NCI-H446 (cell line): ENCODE results near the gene RPS14.

Source experiments
- DNase-seq, 2 experiments: peaks; one replicate each; lab custom pipeline; 2025; lab: John Stamatoyannopoulos, UW

RPS14 gene

DNA sequence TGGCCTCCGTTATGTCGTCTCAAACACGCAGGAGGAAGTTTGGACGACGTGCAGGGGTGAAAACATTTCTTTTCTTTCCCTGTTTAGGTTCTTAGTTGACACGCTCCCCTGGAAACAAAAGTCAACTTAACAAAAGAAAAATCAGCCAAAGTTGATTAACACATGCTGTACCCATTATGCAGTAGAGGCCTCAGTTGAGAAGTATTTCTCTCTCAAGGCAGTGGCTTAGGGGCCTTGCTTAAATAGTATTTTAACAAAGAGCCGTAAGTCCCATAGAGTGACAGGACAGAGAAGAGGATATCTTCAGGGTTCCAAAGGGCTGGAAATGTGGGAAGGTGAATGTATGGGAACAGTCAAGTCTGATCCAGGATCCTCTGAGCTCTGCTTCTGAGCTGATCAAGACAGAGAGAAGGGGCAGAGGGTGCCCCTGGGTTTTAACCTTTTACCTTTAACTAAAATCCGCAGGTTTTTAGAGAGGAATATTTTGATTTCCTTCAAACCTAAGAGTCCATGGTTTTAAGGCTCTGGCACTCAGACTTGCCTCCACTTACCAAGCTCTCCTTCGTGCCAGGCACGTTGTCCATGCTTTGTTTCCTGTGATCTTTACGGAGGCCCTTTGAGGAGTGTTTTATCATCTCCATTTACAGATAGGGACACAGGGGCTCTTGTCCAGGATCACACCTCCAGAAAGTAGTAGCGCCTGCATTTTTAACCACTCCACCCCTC, 36.2 kb downstream of the RPS14 start:
- DNase-seq, result no peak

DNA sequence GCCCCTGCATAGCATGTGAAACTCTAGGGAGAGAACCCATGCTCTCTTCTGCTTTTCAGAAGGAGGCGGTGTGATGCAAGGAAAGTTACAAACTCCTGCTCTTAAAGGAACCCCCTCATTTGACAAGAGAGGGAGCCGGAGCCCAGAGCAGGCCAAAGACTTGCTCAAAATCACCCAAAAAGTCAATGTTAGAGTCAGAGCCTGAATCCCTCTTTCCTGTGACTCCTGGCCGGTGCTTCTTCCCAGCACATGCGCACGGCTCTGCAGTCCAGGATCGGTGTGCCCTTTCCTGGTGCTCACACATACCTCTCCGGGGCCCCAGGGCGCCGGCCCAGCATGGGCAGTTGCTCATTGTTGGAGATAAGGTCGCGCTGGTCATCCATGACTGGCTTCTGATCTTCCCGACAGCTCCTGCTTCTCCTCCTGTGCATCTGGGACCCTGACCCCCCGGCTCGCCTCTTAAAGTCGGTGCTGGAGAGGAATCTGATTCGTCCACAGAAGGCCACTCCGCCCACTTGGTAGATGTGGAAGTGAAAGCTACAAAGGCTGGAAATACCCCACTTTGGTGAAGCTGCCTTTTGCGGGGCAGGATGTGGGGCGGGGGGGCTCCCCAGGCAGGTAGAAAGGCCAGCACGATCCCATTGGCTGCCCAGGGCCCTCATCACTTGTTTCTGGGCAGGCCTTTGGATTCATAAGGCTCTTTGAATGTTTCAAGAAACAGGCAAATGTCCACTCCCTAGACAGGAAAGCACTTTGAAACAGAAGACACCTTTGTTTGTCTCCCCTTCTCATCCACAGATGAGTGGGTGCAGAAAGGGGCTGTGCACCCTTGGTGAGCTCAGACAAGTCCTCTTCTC, 37.0 kb downstream of the RPS14 start, which contains the start of gene CD74:
TSS of gene CD74 (minus strand) at position 592 of the 857 bp plus-strand sequence. CDS start at position 431, 161 bp downstream.
- DNase-seq, result no peak

DNA sequence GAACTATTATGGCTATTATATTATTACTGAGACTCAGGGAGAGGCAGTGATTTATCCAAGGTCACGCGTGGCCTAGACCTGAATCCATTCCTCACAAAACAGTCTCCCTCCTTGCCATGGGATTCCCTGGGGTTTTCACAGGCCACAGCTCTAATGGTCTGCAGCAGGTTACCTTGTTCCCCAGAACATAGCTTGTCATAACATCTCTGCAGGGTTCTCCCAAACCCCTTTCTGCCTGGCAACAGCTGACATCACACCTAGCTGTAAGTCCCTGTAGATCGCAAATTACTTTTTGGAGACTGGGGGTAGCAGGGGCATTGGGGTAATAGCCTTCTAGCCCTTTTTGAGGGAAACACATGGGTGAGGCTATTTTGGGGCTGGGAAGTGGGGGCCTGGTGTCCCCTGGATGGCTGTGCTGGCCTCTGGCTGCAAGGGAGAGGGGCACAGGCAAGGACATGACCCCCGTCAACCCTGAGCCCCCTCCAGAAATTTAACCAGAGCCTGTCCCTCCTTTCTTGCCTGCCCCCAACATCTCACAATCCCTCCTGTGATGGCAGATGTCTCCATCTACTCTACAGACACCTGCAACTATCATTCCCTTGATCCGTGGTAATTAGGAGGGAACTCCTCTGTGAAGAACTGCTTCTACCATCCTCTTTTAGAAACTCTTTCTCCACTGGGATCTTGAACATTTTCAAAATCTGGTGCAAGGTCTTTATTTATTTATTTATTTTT, 38.1 kb downstream of the RPS14 start:
- DNase-seq, result peak in 1 of 2 experiments; percentile 7

DNA sequence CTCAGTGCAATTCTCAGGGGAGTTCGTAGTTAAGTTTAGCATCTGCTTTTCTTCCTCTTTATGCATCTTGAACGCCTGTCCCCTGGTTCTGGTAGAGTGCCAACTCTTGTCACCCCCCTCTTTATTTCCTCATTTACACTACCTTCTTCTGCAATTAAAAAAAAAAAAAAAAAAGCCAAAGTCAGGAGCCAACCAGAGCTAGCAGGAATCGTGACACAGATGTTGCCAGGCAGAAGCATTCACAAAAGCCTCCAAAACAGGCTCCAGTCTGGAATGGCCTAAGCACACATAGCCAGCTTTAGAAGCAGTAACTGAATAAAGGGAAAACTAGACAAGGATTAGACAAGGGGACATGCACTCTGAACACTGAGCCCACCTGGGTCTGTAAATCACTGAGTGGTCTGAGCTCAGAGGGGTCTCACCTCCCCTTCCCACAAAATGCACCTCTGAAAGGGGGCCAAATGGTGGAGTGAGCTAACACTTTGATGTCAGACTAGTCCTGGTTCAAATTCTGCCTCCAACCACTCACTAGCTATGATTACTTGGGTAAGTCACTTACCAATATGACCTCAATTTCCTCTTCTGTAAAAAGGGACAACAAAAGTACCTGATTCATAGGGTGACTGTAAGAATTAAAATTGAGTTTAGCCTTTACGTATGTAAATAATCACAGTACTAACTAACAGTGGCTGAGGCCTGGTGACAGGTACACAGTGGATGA, 38.9 kb downstream of the RPS14 start:
- peak; percentile 72 to 75 for DNase-seq

DNA sequence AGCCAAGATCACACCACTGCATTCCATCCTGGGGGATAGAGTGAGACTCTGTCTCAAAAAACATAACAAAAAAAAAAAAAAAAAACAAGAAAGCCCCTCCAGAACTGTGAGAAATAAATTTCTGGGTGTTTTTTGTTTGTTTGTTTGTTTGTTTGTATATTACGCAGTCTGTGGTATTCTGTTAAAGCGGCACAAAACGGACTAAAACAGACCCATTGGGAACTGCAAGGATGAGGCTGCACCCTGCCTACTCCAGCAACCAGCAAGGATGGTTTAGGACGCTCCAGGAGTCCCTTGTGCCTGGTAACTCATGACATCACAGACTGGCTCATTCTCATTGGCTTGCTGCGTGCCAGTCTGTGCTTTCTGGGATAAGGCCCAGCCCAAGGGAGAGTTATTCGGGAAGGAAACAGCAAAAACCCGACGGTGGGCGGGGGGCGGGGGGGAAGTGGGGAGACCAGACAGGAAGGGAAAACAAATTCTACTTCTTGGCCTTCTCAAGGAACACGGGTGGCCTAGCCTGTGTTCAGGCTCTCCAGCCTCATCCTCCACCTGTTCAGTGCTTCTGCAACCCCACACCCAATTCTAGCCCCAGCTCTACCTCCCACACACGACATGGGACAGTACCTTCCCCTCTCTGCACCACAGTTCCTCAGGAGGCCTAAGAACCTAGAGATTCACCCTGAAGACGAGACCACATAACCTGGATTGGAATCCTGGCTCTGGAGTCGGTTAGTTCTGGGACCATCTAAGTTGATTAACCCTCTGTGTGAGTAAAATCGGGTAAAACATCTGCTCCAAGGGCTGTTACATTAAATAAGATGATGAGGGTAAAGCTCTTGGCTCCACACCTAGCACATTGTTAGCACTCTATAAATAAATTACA, 39.7 kb downstream of the RPS14 start:
- DNase-seq, result peak; percentile 82 to 91

GRCh38 chr5:150408231-150408943, 41.2 kb downstream of the RPS14 start:
- DNase-seq, result no peak

GRCh38 chr5:150407096-150407720, 42.3 kb downstream of the RPS14 start:
- no peak for DNase-seq

- DNase-seq, result no peak
Measured at GRCh38 chr5:150406723-150407095, 42.8 kb downstream of the RPS14 start.

- DNase-seq, result no peak
Measured at GRCh38 chr5:150406103-150406722, 43.3 kb downstream of the RPS14 start.

- DNase-seq, result no peak
Measured at GRCh38 chr5:150404941-150405816, 44.4 kb downstream of the RPS14 start.

DNA sequence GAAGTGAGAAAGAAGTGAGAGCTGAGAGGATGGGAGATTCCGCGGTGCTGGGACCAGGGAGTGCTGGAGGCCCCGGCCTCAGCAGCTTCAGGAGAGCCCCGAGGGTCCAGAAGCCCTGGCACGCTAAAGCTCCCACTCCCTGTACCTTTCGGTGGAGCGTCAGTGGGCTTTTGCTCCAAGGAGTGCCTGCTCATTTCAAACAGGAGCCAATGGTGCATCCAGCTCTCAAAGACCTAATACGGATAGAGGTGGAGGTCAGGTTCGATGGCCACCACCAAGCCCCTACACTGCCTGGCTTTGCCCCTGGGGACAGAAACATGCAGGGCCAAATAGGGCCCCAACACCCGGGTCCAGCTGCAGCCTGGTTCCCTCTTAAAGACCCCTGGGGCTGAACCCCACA, 45.0 kb downstream of the RPS14 start:
- no peak for DNase-seq

DNA sequence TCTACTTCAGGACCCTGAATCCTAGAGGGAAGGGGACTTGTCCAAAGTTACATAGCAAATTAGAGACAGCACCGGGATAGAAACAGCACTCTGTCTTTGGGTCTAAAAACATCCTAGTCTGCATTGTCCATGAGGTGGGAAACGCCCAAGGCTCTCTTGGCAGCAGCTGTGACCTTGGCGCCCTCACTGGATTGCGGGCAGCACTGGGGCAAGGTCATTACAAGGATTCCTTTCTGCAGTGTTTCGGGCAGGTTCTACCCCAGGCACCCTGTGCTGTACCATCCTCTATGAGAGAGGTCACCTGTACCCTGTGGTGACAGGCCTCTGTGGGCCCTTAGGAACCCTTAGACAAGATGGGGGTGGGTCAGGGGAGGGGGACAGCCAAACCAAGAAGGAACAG, 45.4 kb downstream of the RPS14 start:
- no peak for DNase-seq

- no peak for DNase-seq
Measured at GRCh38 chr5:150402901-150403342, 46.6 kb downstream of the RPS14 start.

- no peak for DNase-seq
Measured at GRCh38 chr5:150402229-150402773, 47.2 kb downstream of the RPS14 start.

GRCh38 chr5:150401376-150402228, 47.9 kb downstream of the RPS14 start:
- DNase-seq, result no peak

GRCh38 chr5:150401076-150401375, 48.5 kb downstream of the RPS14 start:
- no peak for DNase-seq
